Measurements from ENCODE around the gene OSGIN1. TPM values are rescaled to one million over a fixed set of nuclear protein-coding genes. Genes with fewer than 3 reads are reported as not detected.

The OSGIN1 gene
- total RNA-seq, 2 donors from 2014 or later, result 0.48 to 2.5 TPM

DNA sequence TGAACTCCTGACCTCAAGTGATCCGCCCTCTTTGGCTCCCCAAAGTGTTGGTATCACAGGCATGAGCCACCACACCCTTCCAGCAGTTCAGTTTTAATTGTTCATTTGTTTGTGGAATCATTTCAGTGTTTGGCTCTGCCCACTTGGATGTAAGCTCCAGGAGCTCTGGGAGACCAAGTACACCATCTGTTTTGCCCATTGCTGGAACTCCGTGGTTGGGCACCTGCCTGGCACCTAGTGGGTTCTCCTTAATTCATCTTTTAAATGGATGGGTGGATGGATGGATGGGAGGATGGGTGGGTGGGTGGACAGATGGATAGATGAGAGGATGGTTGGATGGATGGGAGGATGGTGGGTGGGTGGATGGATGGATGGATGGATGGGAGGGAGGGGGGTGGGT is 14.1 kb downstream of the OSGIN1 start:
- ATAC-seq (replicated peaks), result no peak
- Mint-ChIP-seq H3K27me3 (peaks cover 12% of the 10 kb centered on the region), H3K4me3 (no peak overlapping the region), H3K9me3 (no peaks in the 10 kb centered on the region), H3K4me1 (peaks cover 5% of the 10 kb centered on the region), H3K36me3 (ENCODE audit: low read depth) (no peaks in the 10 kb centered on the region), H3K27ac (no peak overlapping the region)

- H3K4me3 Mint-ChIP-seq, result no peak within 1 kb of the TSS
- no peak for ATAC-seq (replicated peaks)
- peaks cover 12% of the 10 kb centered on the region for H3K27me3 Mint-ChIP-seq
- peaks cover 5% of the 10 kb centered on the region for H3K4me1 Mint-ChIP-seq
- H3K36me3 Mint-ChIP-seq (ENCODE audit: low read depth), result no peaks in the 10 kb centered on the region
- no peak within 1 kb of the TSS for H3K27ac Mint-ChIP-seq
- no peaks in the 10 kb centered on the region for H3K9me3 Mint-ChIP-seq
Observed at GRCh38 chr16:83967838-83968305, 14.8 kb downstream of the OSGIN1 start, which contains the start of gene NECAB2. Gene NECAB2, plus strand, starts transcription at chr16:83968244. Its CDS starts 405 bp downstream, at chr16:83968649.

DNA sequence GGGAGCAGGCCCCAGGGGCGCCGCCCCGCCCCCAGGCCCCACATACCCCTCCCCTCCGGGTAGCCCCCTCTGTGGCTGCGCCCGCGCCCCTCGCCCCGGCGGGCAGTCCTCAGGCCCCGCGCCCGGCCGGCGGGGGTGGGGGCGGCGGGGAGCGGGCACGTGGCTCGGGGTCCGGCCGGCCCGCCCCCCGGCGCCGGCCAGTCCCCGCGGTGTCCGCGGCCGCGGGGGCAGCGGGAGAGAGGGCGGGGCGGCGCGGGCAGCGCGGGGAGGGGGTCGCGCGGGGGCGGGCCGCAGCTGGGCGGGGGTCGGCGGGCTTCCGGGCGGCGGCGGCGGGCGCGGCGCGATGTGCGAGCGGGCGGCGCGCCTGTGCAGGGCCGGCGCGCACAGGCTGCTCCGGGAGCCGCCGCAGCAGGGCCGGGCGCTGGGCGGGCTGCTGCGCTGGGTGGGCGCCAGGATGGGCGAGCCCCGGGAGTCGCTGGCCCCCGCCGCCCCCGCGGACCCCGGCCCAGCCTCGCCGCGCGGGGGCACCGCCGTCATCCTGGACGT is 15.3 kb downstream of the OSGIN1 start:
- Mint-ChIP-seq H3K27ac (no peak overlapping the region), H3K4me1 (peaks cover 5% of the 10 kb centered on the region), H3K4me3 (no peak overlapping the region), H3K36me3 (ENCODE audit: low read depth) (no peaks in the 10 kb centered on the region), H3K27me3 (peaks cover 12% of the 10 kb centered on the region), H3K9me3 (no peaks in the 10 kb centered on the region)
- ATAC-seq (replicated peaks), result no peak

DNA sequence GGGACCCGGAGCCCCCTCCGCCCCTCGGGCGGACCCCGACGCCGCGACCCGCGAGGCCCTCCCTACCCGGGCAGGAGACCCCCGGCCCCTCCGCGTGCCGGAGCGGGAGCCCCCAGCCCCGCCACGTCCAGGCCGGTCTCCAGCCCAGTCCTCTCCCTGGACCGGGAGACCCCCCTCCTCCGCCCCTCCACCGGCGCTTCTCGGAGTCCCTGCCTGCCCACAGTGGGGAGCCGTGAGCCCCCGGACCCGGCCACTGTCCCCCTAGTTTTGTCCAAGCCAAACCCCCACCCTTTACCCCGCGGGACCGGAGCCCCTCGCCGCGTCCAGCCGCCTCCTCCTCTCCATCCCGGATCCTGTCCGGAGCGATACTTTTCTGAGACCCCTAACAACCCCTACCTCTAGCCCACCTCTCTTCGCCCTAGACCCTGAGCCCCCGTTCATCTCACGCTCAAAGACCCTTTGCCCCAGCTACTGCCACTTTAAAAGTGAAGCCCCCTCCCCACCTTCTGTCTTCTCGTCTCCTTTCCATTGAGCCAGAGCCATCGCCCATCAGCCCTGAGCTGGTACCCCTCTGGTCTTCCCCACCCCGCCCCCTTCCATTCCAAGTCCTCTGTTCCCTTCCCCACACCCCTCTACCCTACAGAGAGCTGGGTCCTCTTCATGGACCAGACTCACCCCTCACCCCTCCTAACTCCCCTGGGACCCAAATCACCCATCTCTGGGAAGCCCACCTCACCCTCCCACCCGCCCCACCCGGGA is 16.0 kb downstream of the OSGIN1 start:
- ATAC-seq (replicated peaks), result no peak
- no peak overlapping the region for H3K4me3 Mint-ChIP-seq
- H3K27ac Mint-ChIP-seq, result no peak overlapping the region
- peaks cover 5% of the 10 kb centered on the region for H3K4me1 Mint-ChIP-seq
- H3K9me3 Mint-ChIP-seq, result no peaks in the 10 kb centered on the region
- no peaks in the 10 kb centered on the region for H3K36me3 Mint-ChIP-seq (ENCODE audit: low read depth)
- peaks cover 12% of the 10 kb centered on the region for H3K27me3 Mint-ChIP-seq

- no peak overlapping the region for H3K27ac Mint-ChIP-seq
- no peaks in the 10 kb centered on the region for H3K36me3 Mint-ChIP-seq (ENCODE audit: low read depth)
- no peak for ATAC-seq (replicated peaks)
- no peaks in the 10 kb centered on the region for H3K9me3 Mint-ChIP-seq
- no peak overlapping the region for H3K4me3 Mint-ChIP-seq
- peaks cover 18% of the 10 kb centered on the region for H3K27me3 Mint-ChIP-seq
- peaks cover 5% of the 10 kb centered on the region for H3K4me1 Mint-ChIP-seq
Observed at GRCh38 chr16:83969771-83970429, 16.9 kb downstream of the OSGIN1 start.

GRCh38 chr16:83970430-83970815 is 17.4 kb downstream of the OSGIN1 start:
- no peak overlapping the region for H3K27ac Mint-ChIP-seq
- no peaks in the 10 kb centered on the region for H3K36me3 Mint-ChIP-seq (ENCODE audit: low read depth)
- peaks cover 18% of the 10 kb centered on the region for H3K27me3 Mint-ChIP-seq
- no peak overlapping the region for H3K4me3 Mint-ChIP-seq
- H3K9me3 Mint-ChIP-seq, result no peaks in the 10 kb centered on the region
- peaks cover 5% of the 10 kb centered on the region for H3K4me1 Mint-ChIP-seq
- ATAC-seq (replicated peaks), result no peak

- no peak for ATAC-seq (replicated peaks)
- H3K4me1 Mint-ChIP-seq, result peaks cover 5% of the 10 kb centered on the region
- peaks cover 18% of the 10 kb centered on the region for H3K27me3 Mint-ChIP-seq
- H3K9me3 Mint-ChIP-seq, result no peaks in the 10 kb centered on the region
- H3K27ac Mint-ChIP-seq, result no peak overlapping the region
- no peaks in the 10 kb centered on the region for H3K36me3 Mint-ChIP-seq (ENCODE audit: low read depth)
- no peak overlapping the region for H3K4me3 Mint-ChIP-seq
Observed at GRCh38 chr16:83971165-83972130, 18.4 kb downstream of the OSGIN1 start.

- Mint-ChIP-seq H3K4me3 (no peak overlapping the region), H3K36me3 (ENCODE audit: low read depth) (no peaks in the 10 kb centered on the region), H3K27me3 (peaks cover 18% of the 10 kb centered on the region), H3K9me3 (no peaks in the 10 kb centered on the region), H3K4me1 (peaks cover 5% of the 10 kb centered on the region), H3K27ac (no peak overlapping the region)
- ATAC-seq (replicated peaks), result no peak
Observed at GRCh38 chr16:83972256-83973008, 19.4 kb downstream of the OSGIN1 start.

DNA sequence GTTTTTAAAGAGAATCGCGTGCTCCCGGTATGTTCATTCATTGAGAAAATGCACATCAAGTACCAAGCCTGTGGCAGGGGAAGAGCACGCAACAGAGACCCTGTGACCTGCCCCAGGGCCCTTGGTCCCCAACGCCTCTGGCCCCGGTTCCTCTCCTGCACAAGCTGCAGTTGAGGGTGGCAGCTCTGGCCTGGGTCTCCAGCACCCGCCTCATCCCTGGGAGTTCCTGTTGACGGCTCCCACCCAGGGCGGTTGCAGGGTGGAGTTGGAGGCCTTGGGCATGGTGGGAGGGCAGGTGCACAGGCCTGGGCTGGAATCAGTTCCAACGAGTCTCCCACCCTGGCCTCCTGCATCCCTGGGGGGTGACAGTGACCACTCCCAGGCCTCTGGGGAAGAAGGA is 20.0 kb downstream of the OSGIN1 start:
- ATAC-seq (replicated peaks), result no peak
- H3K4me3 Mint-ChIP-seq, result no peak overlapping the region

GRCh38 chr16:83973581-83974385 is 20.7 kb downstream of the OSGIN1 start:
- no peak overlapping the region for H3K4me3 Mint-ChIP-seq
- H3K36me3 Mint-ChIP-seq (ENCODE audit: low read depth), result no peaks in the 10 kb centered on the region
- ATAC-seq (replicated peaks), result no peak
- no peak overlapping the region for H3K27ac Mint-ChIP-seq
- H3K9me3 Mint-ChIP-seq, result peaks cover 4% of the 10 kb centered on the region
- H3K27me3 Mint-ChIP-seq, result peaks cover 14% of the 10 kb centered on the region
- H3K4me1 Mint-ChIP-seq, result no peaks in the 10 kb centered on the region

More for the DNA sequence above, 20.0 kb downstream of the OSGIN1 start:
- Mint-ChIP-seq H3K9me3 (peaks cover 2% of the 10 kb centered on the region), H3K27me3 (peaks cover 14% of the 10 kb centered on the region), H3K27ac (no peak overlapping the region), H3K36me3 (ENCODE audit: low read depth) (no peaks in the 10 kb centered on the region), H3K4me1 (no peaks in the 10 kb centered on the region)

DNA sequence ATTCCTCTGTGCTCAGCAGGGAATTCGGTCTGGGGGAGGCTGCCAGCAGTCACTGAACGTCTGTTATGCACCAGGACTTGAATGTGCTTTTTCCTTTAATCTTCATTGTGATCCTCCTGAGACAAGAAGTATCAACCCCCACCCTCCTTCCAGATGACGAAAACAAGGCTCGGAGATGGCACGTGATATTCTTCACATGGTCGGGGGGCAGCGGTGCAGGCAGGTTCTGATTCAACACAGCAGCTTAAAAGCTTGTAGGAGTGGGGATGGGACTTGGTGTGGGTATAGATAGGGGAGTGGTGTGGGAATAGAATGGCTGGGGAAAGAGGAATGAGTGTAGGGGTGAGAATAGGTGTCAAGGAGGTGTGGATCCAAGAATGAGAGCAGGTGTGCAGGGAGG is 21.4 kb downstream of the OSGIN1 start:
- no peak for ATAC-seq (replicated peaks)
- H3K4me3 Mint-ChIP-seq, result no peak overlapping the region
- H3K9me3 Mint-ChIP-seq, result peaks cover 4% of the 10 kb centered on the region
- H3K27ac Mint-ChIP-seq, result no peak overlapping the region
- peaks cover 11% of the 10 kb centered on the region for H3K27me3 Mint-ChIP-seq
- no peaks in the 10 kb centered on the region for H3K36me3 Mint-ChIP-seq (ENCODE audit: low read depth)
- H3K4me1 Mint-ChIP-seq, result no peaks in the 10 kb centered on the region

- Mint-ChIP-seq H3K36me3 (ENCODE audit: low read depth) (no peaks in the 10 kb centered on the region), H3K9me3 (peaks cover 4% of the 10 kb centered on the region), H3K27ac (no peak overlapping the region), H3K4me3 (no peak overlapping the region), H3K27me3 (peaks cover 6% of the 10 kb centered on the region), H3K4me1 (no peaks in the 10 kb centered on the region)
- ATAC-seq (replicated peaks), result no peak
Observed at GRCh38 chr16:83975590-83976260, 22.7 kb downstream of the OSGIN1 start.
